Measurements from ENCODE around the gene CLIC3.
A peak's percentile ranks its signal among the peaks of the same experiment; 100 is the strongest.

The CLIC3 gene

DNA sequence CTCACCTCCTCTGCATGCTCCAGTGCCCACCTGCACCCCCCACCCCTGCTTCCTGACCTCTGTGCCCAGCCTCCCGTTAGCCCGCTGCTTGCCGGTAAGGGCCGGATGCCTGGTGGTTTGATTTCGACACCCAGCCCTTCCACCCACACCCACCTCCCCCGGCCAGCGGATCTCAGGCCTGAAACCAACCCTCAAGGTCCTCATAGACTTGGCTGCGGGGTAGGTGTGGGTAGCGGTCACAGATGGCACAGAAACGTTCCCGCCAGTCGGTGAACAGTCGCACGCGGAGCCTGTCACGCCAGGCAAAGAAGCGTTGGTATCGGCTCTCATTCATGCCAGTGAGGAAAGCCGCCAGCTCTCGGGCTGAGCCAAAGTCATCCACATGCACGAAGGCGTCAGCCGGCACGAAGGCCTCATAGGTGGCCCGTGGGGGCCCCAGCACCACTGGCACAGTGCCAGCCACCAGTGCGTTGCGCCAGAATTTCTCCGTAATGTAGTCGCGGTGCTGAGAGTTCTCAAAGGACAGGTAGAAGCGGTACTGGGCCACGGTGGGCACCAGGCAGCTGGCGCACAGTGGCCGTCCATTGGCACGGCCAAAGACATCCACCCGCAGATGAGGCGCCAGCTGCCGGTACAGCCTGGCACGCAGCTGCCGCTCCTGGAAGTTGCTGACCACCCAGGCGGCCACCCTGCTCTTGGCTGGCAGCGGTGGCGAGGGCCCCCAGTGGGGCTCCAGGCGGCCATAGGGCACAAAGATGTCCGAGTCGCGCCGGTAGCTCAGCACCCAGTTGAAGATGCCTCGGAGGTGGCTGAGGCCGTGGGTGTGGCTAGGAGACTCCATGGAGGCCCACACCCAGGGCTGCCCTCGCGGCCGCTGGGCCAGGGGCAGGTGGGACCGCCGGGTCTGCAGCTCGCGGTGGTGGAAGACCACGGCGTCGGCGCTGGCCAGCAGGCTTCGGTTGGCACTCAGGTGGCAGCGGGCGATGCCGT lies 34.5 kb upstream of the CLIC3 start:
- peak; percentile 52 to 64 for DNase-seq

DNA sequence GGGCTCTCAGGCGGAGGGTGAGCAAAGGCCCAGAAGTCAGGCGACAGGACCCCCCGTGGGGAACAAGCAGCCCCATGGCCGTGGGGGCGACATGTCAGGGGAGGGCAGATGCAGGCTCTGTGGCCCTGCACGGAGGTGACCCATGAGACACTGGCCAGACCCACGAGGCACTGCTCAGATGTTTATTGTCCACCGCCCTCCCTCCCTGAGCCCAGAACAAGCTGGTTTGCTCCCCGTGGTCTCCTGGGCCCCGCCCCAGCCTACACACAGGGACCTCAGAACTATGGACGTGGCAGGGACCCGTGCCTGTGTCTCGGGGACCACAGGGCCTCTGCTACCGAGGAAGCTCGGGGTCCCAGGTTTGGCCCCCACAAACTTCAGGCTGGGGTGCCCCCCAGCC lies 33.6 kb upstream of the CLIC3 start:
- DNase-seq = no peak

DNA sequence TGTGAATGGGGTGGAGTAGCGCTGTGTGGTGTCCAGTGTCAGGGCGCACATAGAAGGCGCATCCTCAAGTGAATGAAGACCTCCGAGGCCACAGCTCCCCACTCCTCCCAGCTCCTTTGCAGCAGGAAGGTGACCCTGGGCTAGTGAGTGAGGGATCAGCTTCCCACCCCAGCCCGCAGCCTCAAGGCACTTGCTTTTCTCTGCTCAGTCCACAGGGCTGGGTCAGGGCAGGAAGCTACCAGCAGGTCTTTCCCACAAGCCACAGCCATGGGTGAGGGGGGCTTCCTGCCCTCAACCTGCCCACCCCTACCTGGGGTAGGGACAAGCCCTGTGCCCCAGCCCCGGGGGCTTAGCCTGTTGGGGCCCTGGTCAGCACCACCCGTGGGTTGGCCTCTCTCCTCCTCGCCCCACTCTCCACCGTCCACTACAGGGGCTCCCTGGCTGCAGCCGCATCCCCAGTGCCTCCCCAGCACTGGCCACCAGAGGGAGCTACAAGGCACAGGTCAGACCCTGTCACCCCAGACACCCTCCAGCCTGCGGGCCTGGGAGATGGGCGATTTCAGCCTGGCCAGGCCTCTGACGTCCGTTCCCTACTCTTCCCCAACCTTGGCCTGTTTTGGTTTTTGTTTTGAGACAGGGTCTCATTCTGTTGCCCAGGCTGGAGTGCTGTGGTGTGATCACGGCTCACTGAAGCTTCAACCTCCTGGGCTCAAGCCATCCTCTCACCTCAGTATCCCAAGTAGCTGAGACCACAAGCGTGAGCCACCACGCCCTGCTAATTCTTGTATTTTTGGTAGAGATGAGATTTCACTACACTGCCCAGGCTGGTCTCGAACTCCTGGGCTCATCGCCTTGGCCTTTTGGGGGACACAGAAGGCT lies 32.9 kb upstream of the CLIC3 start:
- peak; percentile 68 to 73 for DNase-seq

- peak; percentile 63 to 72 for DNase-seq
These were observed 32.1 kb upstream of the CLIC3 start for GRCh38 chr9:137028263-137029057.

DNA sequence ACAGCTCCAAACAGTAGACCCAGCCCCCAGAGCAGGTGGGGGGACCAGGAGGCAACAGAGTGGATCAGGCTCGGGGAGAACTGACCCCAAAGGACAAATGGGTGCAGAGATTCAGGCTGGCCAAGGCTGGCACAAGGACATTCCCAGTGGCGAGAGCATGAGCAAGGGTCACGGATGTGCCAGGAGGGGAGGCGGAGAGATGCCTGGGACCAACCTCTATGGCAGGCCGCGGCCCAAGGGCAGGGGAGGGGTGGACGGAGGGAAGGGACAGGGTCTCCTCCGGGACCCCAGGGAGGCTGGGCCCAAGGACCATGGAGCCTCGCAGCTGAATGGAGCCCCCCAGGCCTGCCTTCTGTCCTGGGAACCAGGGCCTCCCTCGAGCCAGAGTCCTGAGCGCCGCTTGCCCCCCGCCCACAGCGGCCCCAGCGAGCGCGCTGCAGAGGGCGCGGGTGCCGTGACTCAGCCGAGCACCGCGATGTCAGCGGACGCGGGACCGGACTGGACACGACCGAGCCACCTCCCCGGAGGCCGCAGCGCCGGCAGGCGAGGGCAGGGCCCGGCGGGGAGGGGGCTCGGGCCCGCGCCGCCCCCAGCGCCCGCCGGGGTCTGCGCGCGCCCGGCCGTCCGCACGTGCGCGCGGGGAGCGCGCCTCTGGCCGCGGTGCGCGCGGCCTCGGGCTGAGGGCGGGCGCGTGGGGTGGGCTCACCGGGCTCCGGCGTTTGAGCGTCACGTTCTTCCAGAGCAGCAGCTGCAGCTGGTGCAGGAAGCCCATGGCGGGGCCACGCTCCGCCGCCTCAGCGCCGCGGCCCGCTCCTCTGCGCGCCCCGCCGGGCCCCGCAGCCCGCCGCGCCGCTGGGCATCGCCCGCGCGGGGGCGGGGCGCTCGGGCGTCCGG lies 31.2 kb upstream of the CLIC3 start, which contains the start of gene ABCA2:
Gene ABCA2 (minus strand): TSS at position 869 of the 894 bp plus-strand sequence. CDS start 97 bp downstream, at position 772.
- DNase-seq = no peak

GRCh38 chr9:137026828-137027227 lies 30.5 kb upstream of the CLIC3 start:
- no peak for DNase-seq

GRCh38 chr9:137026384-137026783 lies 30.0 kb upstream of the CLIC3 start:
- DNase-seq = no peak

DNA sequence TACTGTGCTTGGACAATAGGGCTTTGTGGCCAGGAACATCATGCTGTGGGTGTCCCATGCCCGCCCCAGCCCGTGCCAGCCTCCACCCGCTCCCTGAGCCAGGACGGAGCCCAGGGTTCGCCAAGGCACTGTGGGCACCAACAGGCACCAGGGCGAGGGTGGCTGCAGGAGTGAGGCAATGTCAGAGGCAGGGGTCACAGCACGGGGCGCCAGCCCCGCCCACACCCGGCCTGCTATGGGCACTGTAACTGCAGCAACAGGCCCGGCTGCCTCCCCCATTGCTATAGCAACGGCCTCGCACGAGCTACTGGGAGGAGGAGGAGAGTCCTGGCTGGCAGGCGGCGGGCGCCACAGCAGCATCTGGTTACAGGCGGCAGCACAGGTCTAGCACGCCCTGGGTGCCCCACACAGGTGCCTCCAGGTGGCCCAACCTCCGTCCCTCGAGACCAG lies 29.2 kb upstream of the CLIC3 start:
- peak in 1 of 2 donors; percentile 48 for DNase-seq

DNA sequence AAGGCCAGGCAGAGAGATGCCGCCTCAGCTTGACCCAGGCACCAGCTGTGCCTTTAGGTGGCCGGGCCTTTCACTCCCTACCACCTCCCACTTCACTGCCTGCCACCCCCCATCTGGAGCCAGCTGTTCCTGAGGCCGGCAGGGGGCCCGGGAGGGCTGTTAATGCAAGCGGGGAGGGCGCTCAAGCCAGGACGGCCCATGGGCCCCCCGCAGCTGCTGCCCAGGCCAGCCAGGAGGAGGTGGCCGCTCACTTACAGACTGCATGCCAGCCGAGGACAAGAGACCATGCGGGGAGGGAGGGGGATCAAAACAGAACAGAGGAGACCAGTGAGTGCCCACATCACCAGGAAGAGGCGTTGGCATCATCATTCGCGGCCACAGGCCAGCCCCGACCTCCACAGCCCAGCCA lies 27.2 kb upstream of the CLIC3 start:
- no peak for DNase-seq

DNA sequence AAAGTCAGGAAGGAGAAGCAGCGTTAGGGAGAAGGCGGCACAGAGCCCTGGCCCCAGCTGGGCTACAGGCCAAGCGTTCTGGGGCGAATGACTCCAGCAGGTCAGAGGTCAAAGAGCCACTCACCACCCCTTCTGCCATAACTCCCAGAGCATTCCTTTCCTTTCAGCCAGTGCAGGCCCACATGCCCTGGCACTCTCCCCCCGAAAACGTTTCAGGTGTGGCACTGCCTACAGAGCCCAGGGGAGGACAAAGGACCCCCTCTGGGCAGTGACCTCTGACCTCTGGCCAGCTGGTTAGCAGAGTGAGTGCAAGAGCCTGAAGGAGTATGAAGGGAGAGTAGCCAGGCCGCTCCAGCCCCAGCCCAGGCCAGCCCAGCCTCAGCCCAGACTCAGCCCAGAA lies 26.8 kb upstream of the CLIC3 start:
- no peak for DNase-seq

DNA sequence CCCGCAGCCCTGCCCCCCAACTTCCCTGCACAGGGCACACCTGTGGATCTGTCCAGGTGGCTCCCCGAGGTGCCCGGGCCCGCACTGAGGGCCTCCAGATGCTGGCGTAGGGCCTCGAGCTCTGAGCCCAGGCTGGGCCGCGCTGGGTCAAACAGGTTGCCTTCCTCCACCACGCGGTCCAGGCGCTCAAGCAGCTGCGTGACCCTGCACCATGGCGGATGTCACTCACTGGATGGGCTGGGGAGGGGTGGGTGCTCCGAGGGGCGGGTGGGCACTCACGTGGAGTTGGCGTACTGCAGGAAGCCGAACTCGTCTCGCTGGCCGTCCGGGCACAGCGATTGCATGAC lies 26.3 kb upstream of the CLIC3 start:
- DNase-seq = no peak

GRCh38 chr9:137021979-137022661 lies 25.8 kb upstream of the CLIC3 start:
- DNase-seq = peak; percentile 76 to 77

GRCh38 chr9:137021568-137021978 lies 25.2 kb upstream of the CLIC3 start:
- DNase-seq = no peak

- DNase-seq = no peak
These were observed 24.6 kb upstream of the CLIC3 start for GRCh38 chr9:137020771-137021567.

GRCh38 chr9:137019891-137020683 lies 23.7 kb upstream of the CLIC3 start:
- DNase-seq = no peak

DNA sequence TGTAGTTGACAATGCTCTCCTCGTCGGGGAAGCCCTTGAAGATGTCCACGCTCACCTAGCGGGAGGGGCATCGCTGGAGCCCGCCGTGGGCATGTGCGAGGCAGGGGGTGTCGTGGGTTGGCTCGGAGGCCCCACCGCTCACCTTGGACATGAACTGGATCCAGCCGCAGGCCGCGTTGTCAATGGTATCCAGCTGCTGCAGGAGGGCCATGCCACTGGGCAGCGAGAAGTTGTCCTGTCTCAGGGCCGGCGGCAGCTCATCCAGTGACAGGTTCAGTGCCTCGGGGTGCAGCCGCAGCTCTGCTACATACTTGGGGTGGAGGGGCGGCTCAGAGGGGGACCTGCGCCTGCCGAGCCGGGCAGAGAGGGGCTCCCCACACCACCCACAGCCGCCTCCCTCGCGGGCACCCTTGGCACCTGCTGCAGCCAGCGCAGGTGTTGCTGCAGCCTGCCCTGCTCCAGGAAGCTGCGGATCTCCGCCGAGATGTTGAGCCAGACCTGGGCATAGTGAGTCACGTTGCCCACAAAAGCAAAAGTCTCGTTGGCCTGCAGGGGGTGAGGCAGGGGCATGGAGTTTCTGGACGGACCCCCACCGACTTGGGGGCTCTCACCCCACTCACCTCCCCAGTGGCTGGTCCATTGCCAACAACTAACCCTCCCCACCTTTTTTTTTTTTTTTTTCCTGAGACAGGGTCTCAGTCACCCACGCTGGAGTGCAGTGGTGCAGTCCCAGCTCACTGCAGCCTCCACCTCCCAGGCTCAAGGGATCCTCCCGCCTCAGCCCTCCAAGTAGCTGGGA lies 22.6 kb upstream of the CLIC3 start:
- no peak for DNase-seq

- no peak for DNase-seq
These were observed 21.6 kb upstream of the CLIC3 start for GRCh38 chr9:137017791-137018497.

- DNase-seq = no peak
These were observed 20.7 kb upstream of the CLIC3 start for GRCh38 chr9:137017071-137017470.

All from CD4-positive, alpha-beta T cell treated with Interleukin-4 for 1 hour (primary cell).